Measurements from ENCODE around the gene CCDC112.

DNA sequence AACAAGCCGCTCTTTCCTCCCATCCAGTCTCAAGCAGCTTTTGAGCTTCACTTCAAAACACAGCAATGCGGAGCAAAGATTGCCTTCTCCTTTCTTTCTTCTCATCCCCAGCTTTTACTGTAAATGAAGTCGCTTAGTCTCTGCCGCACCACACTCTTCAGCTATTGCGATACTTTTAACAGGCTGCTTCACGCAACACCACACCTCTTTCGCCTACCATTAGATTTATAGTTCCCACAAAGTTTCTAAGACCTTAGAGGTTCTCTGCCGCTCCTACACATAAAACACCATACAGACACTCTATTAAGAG is 34.5 kb downstream of the CCDC112 start:
- TF ChIP-seq CTCF (IDR thresholded peaks at IDR 0.05; ENCODE audit: insufficient read depth, low read depth, low read length): no peak
- no peak for TF ChIP-seq EZH2 (IDR thresholded peaks at IDR 0.05; ENCODE audit: insufficient read depth, low read length)

Data from astrocyte (in vitro differentiated cells and primary cell).